ENCODE results near the gene PRKAG2.

The PRKAG2 gene

GRCh38 chr7:151729521-151729921 is 147.4 kb downstream of the PRKAG2 start:
- H3K27ac ChIP-seq (ENCODE audit: low read depth, low read length, poor library complexity, severe bottlenecking), result no peak overlapping the region
- no peaks in the 10 kb centered on the region for H3K9me3 ChIP-seq (ENCODE audit: low read length)
- H2AFZ ChIP-seq (ENCODE audit: low read length), result no peak overlapping the region
- TF ChIP-seq EZH2 (IDR thresholded peaks at IDR 0.05; ENCODE audit: borderline replicate concordance, low read length), result no peak
- TF ChIP-seq CTCF (IDR thresholded peaks at IDR 0.05; ENCODE audit: low read length), result no peak
- no peaks in the 10 kb centered on the region for H3K36me3 ChIP-seq (ENCODE audit: insufficient read depth, low read length)
- no peaks in the 10 kb centered on the region for H3F3A ChIP-seq (ENCODE audit: insufficient read depth, low read length)
- no peaks in the 10 kb centered on the region for H3K79me2 ChIP-seq (ENCODE audit: insufficient read depth, low read length)
- no peak overlapping the region for H3K4me2 ChIP-seq (ENCODE audit: low read length)
- H3K9me2 ChIP-seq (ENCODE audit: low read depth, low read length), result no peaks in the 10 kb centered on the region
- no peaks in the 10 kb centered on the region for H4K20me1 ChIP-seq (ENCODE audit: insufficient read depth, low read length)
- H3K4me3 ChIP-seq (ENCODE audit: low read depth, low read length, poor library complexity, severe bottlenecking), result no peak overlapping the region
- peaks cover 24% of the 10 kb centered on the region for H3K27me3 ChIP-seq (ENCODE audit: insufficient read depth, low read length)
- H3K9ac ChIP-seq (ENCODE audit: low read length), result no peak overlapping the region
- H3K4me1 ChIP-seq (ENCODE audit: insufficient read depth, low read length, severe bottlenecking), result no peaks in the 10 kb centered on the region

- Histone ChIP-seq H3F3A (ENCODE audit: insufficient read depth, low read length) (no peaks in the 10 kb centered on the region), H3K27ac (ENCODE audit: low read depth, low read length, poor library complexity, severe bottlenecking) (no peak overlapping the region), H3K9ac (ENCODE audit: low read length) (no peak overlapping the region), H3K9me3 (ENCODE audit: low read length) (no peaks in the 10 kb centered on the region), H3K79me2 (ENCODE audit: insufficient read depth, low read length) (no peaks in the 10 kb centered on the region), H4K20me1 (ENCODE audit: insufficient read depth, low read length) (no peaks in the 10 kb centered on the region), H3K9me2 (ENCODE audit: low read depth, low read length) (no peaks in the 10 kb centered on the region), H3K4me1 (ENCODE audit: insufficient read depth, low read length, severe bottlenecking) (no peaks in the 10 kb centered on the region), H2AFZ (ENCODE audit: low read length) (no peak overlapping the region), H3K4me3 (ENCODE audit: low read depth, low read length, poor library complexity, severe bottlenecking) (no peak overlapping the region), H3K27me3 (ENCODE audit: insufficient read depth, low read length) (peaks cover 24% of the 10 kb centered on the region), H3K4me2 (ENCODE audit: low read length) (no peak overlapping the region), H3K36me3 (ENCODE audit: insufficient read depth, low read length) (no peaks in the 10 kb centered on the region)
- TF ChIP-seq EZH2 (IDR thresholded peaks at IDR 0.05; ENCODE audit: borderline replicate concordance, low read length), result no peak
- no peak for TF ChIP-seq CTCF (IDR thresholded peaks at IDR 0.05; ENCODE audit: low read length)
Measured at GRCh38 chr7:151728746-151729145, 148.2 kb downstream of the PRKAG2 start.

GRCh38 chr7:151728286-151728660 is 148.6 kb downstream of the PRKAG2 start:
- Histone ChIP-seq H3K4me3 (ENCODE audit: low read depth, low read length, poor library complexity, severe bottlenecking) (no peak overlapping the region), H3K4me1 (ENCODE audit: insufficient read depth, low read length, severe bottlenecking) (no peaks in the 10 kb centered on the region), H3K79me2 (ENCODE audit: insufficient read depth, low read length) (no peaks in the 10 kb centered on the region), H3K9me3 (ENCODE audit: low read length) (no peaks in the 10 kb centered on the region), H3K4me2 (ENCODE audit: low read length) (no peak overlapping the region), H3K36me3 (ENCODE audit: insufficient read depth, low read length) (no peaks in the 10 kb centered on the region), H3F3A (ENCODE audit: insufficient read depth, low read length) (no peaks in the 10 kb centered on the region), H4K20me1 (ENCODE audit: insufficient read depth, low read length) (no peaks in the 10 kb centered on the region), H3K9ac (ENCODE audit: low read length) (no peak overlapping the region), H2AFZ (ENCODE audit: low read length) (no peak overlapping the region), H3K27ac (ENCODE audit: low read depth, low read length, poor library complexity, severe bottlenecking) (no peak overlapping the region), H3K9me2 (ENCODE audit: low read depth, low read length) (no peaks in the 10 kb centered on the region), H3K27me3 (ENCODE audit: insufficient read depth, low read length) (peaks cover 24% of the 10 kb centered on the region)
- TF ChIP-seq CTCF (IDR thresholded peaks at IDR 0.05; ENCODE audit: low read length) (no peak), EZH2 (IDR thresholded peaks at IDR 0.05; ENCODE audit: borderline replicate concordance, low read length) (no peak)

All from OCI-LY1 (cell line).